AG04450 (cell line): Measurements from ENCODE around the gene ATL3. TPM values are rescaled to one million over a fixed set of nuclear protein-coding genes. Genes with fewer than 3 reads are reported as not detected.

ENCODE experiments used
- CTCF ChIA-PET: fragments of 300-600, 350-600 bp; formaldehyde crosslinking; extraction: SDS; loops from one replicate; lab custom pipeline; 2022; ENCODE audit warnings: antibody characterized with exemption, inconsistent platforms; lab: Charles Lee
- POLR2A ChIA-PET: fragments of 350-600 bp; formaldehyde crosslinking; extraction: SDS; loops from one replicate; lab custom pipeline; 2021; ENCODE audit warnings: antibody characterized with exemption, inconsistent platforms; lab: Yijun Ruan, JAX
- DNase-seq: peaks from one replicate; pipeline ENCODE4 v3.0.0-alpha.2; 2011; ENCODE audit warnings: low read depth, low spot score
- H3K27ac ChIP-seq: one replicate; pipeline ENCODE4 v1.5.1; 2012; ENCODE audit warnings: low read depth, low read length, control low read depth
- H3K27me3 ChIP-seq: one replicate; pipeline ENCODE4 v1.6.0; 2012; ENCODE audit warnings: low read length; ENCODE audit not compliant: control insufficient read depth, insufficient read depth
- H3K4me3 ChIP-seq: 2 replicates; pipeline ENCODE4 v1.5.1; 2011; ENCODE audit warnings: mild to moderate bottlenecking, low read depth, low read length, control low read depth
- H3K9me3 ChIP-seq: 2 replicates; pipeline ENCODE4 v1.5.1; 2012; ENCODE audit warnings: low read length; ENCODE audit not compliant: control insufficient read depth, insufficient read depth
- CTCF ChIP-seq: IDR thresholded peaks from 2 replicates; pipeline ENCODE4 v1.5.1; 2011; ENCODE audit warnings: low read depth, low read length, control low read depth, inconsistent platforms
- polyA plus RNA-seq: library from polyadenylated mRNA; depleted of rRNA; stranded (reverse); fragments of >200 nt; gene quantifications from 2 replicates; pipeline ENCODE4 v1.2.3, GENCODE V29; 2011

ATL3 gene
- polyA plus RNA-seq, 1 experiment = 52.3 TPM

GRCh38 chr11:63673579-63673978, 2.4 kb upstream of the ATL3 start:
- Histone ChIP-seq H3K9me3 (no peaks in the 10 kb centered on the region; the same call in 1 of the 2 replicates), H3K27ac (no peak overlapping the region), H3K27me3 (no peaks in the 10 kb centered on the region), H3K4me3 (no peak overlapping the region)
- CTCF ChIA-PET = interaction anchor here (1.4 to 1.9 kb wide), 2 partner anchors 34 to 65 kb away, joined by 3 to 5 read pairs; no protein-coding TSS in a partner anchor
- no peak for DNase-seq
- no peak for TF ChIP-seq CTCF
- POLR2A ChIA-PET = interaction anchor here (1.8 kb wide), 1 partner anchor 9 kb away, joined by 7 read pairs; no protein-coding TSS in a partner anchor

GRCh38 chr11:63672936-63673539, 1.9 kb upstream of the ATL3 start:
- H3K4me3 ChIP-seq = no peak overlapping the region
- ChIA-PET CTCF (interaction anchor here (0.7 to 1.9 kb wide), 4 partner anchors 34 to 66 kb away, joined by 3 to 8 read pairs (median 4); no protein-coding TSS in a partner anchor), POLR2A (interaction anchor here (0.6 to 1.8 kb wide), 2 partner anchors 9 to 62 kb away, joined by 5 to 7 read pairs; no protein-coding TSS in a partner anchor)
- no peak for DNase-seq
- H3K9me3 ChIP-seq = no peaks in the 10 kb centered on the region; the same call in 1 of the 2 replicates
- H3K27ac ChIP-seq = no peak overlapping the region
- H3K27me3 ChIP-seq = no peaks in the 10 kb centered on the region
- TF ChIP-seq CTCF = no peak

DNA sequence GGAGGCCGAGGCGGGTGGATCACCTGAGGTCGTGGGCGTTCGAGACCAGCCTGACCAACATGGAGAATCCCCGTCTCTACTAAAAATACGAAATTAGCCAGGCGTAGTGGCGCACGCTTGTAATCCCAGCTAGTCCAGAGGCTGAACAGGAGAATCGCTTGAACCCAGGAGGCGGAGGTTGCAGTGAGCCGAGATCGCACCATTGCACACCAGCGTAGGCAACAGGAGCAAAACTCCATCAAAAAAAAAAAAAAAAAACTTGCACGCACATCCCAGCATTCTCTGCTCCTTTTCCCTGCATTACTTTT, 934 bp upstream of the ATL3 start:
- Histone ChIP-seq H3K4me3 (no peak overlapping the region), H3K27ac (no peak overlapping the region), H3K27me3 (no peaks in the 10 kb centered on the region), H3K9me3 (no peaks in the 10 kb centered on the region; the same call in 1 of the 2 replicates)
- DNase-seq = no peak
- ChIA-PET POLR2A (interaction anchor here (0.6 to 2.6 kb wide), 3 partner anchors 10 to 29 kb away, joined by 3 to 38 read pairs (median 7); partner anchors contain the start of gene RTN3), CTCF (interaction anchor here (0.7 to 1.1 kb wide), 3 partner anchors 37 to 67 kb away, joined by 3 to 8 read pairs (median 3); no protein-coding TSS in a partner anchor)
- no peak for TF ChIP-seq CTCF

DNA sequence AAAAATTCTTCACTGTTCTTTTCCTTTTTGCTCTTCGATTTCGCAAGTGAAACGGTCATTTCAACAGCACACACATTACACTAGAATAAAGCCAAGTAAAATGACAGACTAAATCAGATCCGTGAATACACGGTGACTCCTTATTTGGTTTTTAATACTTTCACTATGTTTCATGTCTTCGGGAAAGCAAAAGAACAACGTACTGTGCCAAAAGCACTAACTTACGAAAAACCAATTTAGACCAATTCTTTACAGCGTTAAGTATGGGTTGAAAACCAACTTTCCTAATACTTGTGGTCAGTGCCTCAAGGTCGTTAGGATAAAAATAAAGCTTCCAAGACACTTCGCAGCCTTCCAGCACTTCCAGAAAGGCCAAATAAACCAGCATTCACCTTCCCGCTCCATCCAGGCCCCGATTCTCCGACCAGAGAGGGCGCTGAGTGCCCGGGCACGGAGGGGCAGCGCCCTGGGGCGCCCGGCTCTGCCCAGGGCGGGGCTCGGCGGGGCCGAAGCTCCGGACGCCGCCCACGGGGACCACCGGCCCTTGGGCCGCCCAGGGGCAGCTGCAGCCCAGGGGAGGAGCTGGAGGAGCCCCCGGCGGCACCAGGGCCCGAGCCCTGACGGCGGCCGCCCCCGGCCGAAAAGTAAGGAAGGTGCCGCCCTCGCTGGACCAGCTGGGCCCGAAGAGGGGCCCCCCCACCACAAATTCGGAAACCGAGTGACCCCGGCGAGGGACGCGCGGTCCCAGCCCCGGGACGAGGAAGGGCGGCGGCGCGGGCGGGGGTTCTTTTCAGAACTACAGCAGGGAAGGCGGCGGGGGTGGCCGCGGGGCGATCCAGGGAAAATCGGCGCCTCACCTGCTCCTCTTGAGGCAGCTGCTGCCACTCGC, 499 bp downstream of the ATL3 start:
- no peak for DNase-seq
- Histone ChIP-seq H3K27ac (peak overlapping the region; percentile 77), H3K9me3 (no peaks in the 10 kb centered on the region; the same call in 1 of the 2 replicates), H3K27me3 (no peaks in the 10 kb centered on the region), H3K4me3 (peak overlapping the region; percentile 82)
- TF ChIP-seq CTCF = peak; percentile 43
- POLR2A ChIA-PET = interaction anchor here (0.7 to 2.6 kb wide), 2 partner anchors 11 to 94 kb away, joined by 3 to 38 read pairs; partner anchors contain the start of gene RTN3
- CTCF ChIA-PET = interaction anchor here (0.5 to 2.3 kb wide), 6 partner anchors 11 to 140 kb away, joined by 3 to 10 read pairs (median 3); partner anchors contain the start of gene RTN3
